ENCODE results near the gene TBL1X. TPM values are rescaled to one million over a fixed set of nuclear protein-coding genes. Genes with fewer than 3 reads are reported as not detected.

Gene TBL1X
- total RNA-seq, 1 experiment from 2014 or later = 14.6 TPM

DNA sequence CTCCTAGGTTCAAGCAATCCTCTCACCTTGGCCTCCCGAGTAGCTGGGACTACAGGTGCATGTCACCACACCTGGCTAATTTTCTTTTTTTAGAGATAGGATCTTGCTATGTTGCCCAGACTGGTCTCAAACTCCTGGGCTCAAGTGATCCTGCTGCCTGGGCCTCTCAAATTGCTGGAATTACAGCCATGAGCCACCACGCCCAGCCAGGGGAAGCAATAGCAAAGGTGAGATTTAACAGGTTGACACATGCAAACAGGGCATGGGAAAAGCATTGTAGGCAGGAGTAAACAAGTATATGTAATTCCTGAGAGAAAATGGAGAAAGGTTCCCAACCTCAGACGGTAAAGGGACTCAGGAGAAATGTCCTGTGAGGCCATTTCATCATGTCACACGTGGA is 33.6 kb upstream of the TBL1X start:
- POLR2A ChIA-PET = no interaction called here
- H3K27ac ChIP-seq (ENCODE audit: low read length) = no peak overlapping the region
- H3K4me1 ChIP-seq (ENCODE audit: control insufficient read depth, insufficient read depth, low read length) = no peaks in the 10 kb centered on the region
- TF ChIP-seq, protein P1, sequence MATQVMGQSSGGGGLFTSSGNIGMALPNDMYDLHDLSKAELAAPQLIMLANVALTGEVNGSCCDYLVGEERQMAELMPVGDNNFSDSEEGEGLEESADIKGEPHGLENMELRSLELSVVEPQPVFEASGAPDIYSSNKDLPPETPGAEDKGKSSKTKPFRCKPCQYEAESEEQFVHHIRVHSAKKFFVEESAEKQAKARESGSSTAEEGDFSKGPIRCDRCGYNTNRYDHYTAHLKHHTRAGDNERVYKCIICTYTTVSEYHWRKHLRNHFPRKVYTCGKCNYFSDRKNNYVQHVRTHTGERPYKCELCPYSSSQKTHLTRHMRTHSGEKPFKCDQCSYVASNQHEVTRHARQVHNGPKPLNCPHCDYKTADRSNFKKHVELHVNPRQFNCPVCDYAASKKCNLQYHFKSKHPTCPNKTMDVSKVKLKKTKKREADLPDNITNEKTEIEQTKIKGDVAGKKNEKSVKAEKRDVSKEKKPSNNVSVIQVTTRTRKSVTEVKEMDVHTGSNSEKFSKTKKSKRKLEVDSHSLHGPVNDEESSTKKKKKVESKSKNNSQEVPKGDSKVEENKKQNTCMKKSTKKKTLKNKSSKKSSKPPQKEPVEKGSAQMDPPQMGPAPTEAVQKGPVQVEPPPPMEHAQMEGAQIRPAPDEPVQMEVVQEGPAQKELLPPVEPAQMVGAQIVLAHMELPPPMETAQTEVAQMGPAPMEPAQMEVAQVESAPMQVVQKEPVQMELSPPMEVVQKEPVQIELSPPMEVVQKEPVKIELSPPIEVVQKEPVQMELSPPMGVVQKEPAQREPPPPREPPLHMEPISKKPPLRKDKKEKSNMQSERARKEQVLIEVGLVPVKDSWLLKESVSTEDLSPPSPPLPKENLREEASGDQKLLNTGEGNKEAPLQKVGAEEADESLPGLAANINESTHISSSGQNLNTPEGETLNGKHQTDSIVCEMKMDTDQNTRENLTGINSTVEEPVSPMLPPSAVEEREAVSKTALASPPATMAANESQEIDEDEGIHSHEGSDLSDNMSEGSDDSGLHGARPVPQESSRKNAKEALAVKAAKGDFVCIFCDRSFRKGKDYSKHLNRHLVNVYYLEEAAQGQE (IDR thresholded peaks at IDR 0.05; ENCODE audit: insufficient read depth in 1 of 2, low read depth in 2 of 2, low read length in 1 of 2) = no peak
- intact Hi-C loops (cut with micrococcal nuclease; ENCODE audit: unreplicated experiment) (no loop called here), in situ Hi-C loops (cut with HindIII; ENCODE audit: low pct_unique_long_range_greater_than_20kb, low sequenced_read_pairs) (no loop called here)
- no peaks in the 10 kb centered on the region for H3K36me3 ChIP-seq (ENCODE audit: control insufficient read depth, insufficient read depth, low read length)
- H3K9me3 ChIP-seq (ENCODE audit: control insufficient read depth, insufficient read depth, low read depth, low read length) = no peaks in the 10 kb centered on the region
- no peak overlapping the region for H3K4me3 ChIP-seq (ENCODE audit: low read depth in 2 of 2, low read length in 2 of 2)
- CTCF ChIA-PET = no interaction called here
- no TSS peak for BruUV-seq (replicated peaks)
- ATAC-seq (no peak), DNase-seq (ENCODE audit: low read depth, low spot score) (no peak)
- no peaks in the 10 kb centered on the region for H3K27me3 ChIP-seq (ENCODE audit: control insufficient read depth, insufficient read depth, low read length)

DNA sequence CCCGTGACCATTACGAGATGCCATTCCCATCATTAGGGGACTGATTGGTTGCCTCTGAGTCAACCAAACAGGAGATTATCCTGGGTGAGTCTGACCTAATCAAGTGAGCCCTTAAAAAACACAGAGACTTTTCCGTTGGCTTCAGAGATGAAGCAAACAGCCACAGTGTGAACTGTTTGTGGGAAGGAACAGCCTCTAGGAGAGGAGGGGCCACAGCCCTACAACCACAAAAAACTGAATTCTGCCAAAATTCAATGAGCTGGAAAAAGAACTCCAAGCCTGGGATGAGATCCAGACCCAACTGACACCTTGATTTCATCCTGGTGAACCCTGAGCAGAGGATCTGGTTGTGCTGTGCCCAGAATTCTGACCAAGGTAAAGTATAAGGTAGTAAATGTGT is 31.3 kb upstream of the TBL1X start:
- no peak for DNase-seq (ENCODE audit: low read depth, low spot score)
- H3K4me1 ChIP-seq (ENCODE audit: control insufficient read depth, insufficient read depth, low read length) = no peaks in the 10 kb centered on the region
- H3K27me3 ChIP-seq (ENCODE audit: control insufficient read depth, insufficient read depth, low read length) = no peaks in the 10 kb centered on the region
- no TSS peak for BruUV-seq (replicated peaks)
- H3K4me3 ChIP-seq (ENCODE audit: low read depth in 2 of 2, low read length in 2 of 2) = no peak overlapping the region
- H3K9me3 ChIP-seq (ENCODE audit: control insufficient read depth, insufficient read depth, low read depth, low read length) = no peaks in the 10 kb centered on the region
- POLR2A ChIA-PET = no interaction called here
- CTCF ChIA-PET = no interaction called here
- H3K36me3 ChIP-seq (ENCODE audit: control insufficient read depth, insufficient read depth, low read length) = no peaks in the 10 kb centered on the region
- in situ Hi-C loops (cut with HindIII; ENCODE audit: low pct_unique_long_range_greater_than_20kb, low sequenced_read_pairs) = no loop called here
- ATAC-seq = no peak
- TF ChIP-seq TCF7L2 (IDR thresholded peaks at IDR 0.05; ENCODE audit: low read depth, low read length) (no peak), POLR2AphosphoS5 (IDR thresholded peaks at IDR 0.05; ENCODE audit: low read depth, low read length) (no peak), SIN3A (IDR thresholded peaks at IDR 0.05; ENCODE audit: borderline replicate concordance, insufficient read depth, low read depth, low read length) (no peak)
- TF ChIP-seq, protein P1 (IDR thresholded peaks at IDR 0.05; ENCODE audit: insufficient read depth in 1 of 2, low read depth in 2 of 2, low read length in 1 of 2) = no peak
- TF ChIP-seq, protein P2, sequence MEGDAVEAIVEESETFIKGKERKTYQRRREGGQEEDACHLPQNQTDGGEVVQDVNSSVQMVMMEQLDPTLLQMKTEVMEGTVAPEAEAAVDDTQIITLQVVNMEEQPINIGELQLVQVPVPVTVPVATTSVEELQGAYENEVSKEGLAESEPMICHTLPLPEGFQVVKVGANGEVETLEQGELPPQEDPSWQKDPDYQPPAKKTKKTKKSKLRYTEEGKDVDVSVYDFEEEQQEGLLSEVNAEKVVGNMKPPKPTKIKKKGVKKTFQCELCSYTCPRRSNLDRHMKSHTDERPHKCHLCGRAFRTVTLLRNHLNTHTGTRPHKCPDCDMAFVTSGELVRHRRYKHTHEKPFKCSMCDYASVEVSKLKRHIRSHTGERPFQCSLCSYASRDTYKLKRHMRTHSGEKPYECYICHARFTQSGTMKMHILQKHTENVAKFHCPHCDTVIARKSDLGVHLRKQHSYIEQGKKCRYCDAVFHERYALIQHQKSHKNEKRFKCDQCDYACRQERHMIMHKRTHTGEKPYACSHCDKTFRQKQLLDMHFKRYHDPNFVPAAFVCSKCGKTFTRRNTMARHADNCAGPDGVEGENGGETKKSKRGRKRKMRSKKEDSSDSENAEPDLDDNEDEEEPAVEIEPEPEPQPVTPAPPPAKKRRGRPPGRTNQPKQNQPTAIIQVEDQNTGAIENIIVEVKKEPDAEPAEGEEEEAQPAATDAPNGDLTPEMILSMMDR (IDR thresholded peaks at IDR 0.05) = no peak
- intact Hi-C loops (cut with micrococcal nuclease; ENCODE audit: unreplicated experiment) = no loop called here
- H3K27ac ChIP-seq (ENCODE audit: low read length) = no peak overlapping the region
